ENCODE measurements around the gene FZD1.

GRCh38 chr7:91233212-91233611 lies 31.0 kb upstream of the FZD1 start:
- TF ChIP-seq EZH2 (IDR thresholded peaks at IDR 0.05): no peak
- no peak for TF ChIP-seq CTCF (IDR thresholded peaks at IDR 0.05)

Measured in neural progenitor cell (in vitro differentiated cells).